GM19455 (cell line): Measurements from ENCODE around the gene DOCK3.
"Not testable (repeated sequence)": the region's sequence is repeated elsewhere in the genome, so short reads cannot be mapped to it uniquely, and the experiment has no call there.

Experiments
- ATAC-seq: cut with Tn5 transposase; IDR thresholded peaks from one replicate; pipeline ENCODE4 v1.9.1; 2021; ENCODE audit not compliant: unreplicated experiment

Gene DOCK3

DNA sequence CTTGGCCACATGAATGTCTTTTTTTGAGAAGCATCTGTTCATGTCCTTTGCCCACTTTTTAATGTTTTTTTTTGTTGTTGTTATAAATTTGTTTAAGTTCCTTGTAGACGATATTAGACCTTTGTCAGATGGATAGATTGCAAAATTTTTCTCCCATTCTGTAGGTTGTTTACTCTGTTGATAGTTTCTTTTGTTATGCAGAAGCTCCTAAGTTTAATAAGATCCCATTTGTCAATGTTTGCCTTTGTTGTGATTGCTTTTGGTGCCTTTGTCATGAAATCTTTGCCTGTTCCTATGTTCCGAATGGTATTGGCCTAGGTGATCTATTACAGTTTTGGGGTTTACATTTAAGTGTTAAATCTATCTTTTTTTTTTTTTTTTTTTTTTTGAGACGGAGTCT lies 116.2 kb downstream of the DOCK3 start:
- ATAC-seq, result not testable (repeated sequence)

DNA sequence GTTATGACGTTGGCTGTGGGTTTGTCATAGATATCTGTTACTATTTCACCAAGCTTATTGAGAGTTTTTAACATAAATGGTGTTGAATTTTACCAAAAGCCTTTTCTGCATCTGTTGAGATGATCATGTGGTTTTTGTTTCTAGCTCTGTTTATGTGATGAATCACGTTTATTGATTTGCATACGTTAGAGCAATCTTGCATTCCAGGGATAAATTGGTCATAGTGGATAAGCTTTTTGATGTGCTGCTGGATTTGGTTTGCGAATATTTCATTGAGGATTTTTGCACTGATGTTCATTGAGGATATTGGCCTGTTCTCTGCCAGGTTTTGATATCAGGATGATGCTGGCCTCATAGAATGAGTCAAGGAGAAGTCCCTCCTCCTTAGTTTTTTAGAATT lies 117.8 kb downstream of the DOCK3 start:
- no peak for ATAC-seq

DNA sequence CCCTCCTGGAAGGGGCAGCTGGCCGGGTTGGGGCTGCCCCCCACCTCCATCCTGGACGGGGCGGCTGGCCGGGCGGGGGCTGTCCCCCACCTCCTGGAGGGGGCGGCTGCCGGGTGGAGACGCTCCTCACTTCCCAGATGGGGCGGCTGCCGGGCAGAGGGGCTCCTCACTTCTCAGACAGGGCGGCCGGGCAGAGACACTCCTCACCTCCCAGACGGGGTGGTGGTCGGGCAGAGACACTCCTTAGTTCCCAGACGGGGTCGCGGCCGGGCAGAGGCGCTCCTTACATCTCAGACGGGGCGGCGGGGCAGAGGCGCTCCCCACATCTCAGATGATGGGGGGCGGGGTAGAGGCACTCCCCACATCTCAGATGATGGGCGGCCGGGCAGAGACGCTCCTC lies 129.1 kb downstream of the DOCK3 start:
- not testable (repeated sequence) for ATAC-seq

DNA sequence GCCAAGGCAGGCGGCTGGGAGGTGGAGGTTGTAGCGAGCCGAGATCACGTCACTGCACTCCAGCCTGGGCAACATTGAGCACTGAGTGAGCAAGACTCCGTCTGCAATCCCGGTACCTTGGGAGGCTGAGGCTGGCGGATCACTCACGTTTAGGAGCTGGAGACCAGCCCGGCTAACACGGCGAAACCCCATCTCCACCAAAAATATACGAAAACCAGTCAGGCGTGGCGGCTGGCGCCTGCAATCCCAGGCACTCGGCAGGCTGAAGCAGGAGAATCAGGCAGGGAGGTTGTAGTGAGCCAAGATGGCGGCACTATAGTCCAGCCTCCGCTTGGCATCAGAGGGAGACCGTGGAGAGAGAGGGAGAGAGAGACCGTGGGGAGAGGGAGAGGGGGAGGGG lies 129.6 kb downstream of the DOCK3 start:
- not testable (repeated sequence) for ATAC-seq

DNA sequence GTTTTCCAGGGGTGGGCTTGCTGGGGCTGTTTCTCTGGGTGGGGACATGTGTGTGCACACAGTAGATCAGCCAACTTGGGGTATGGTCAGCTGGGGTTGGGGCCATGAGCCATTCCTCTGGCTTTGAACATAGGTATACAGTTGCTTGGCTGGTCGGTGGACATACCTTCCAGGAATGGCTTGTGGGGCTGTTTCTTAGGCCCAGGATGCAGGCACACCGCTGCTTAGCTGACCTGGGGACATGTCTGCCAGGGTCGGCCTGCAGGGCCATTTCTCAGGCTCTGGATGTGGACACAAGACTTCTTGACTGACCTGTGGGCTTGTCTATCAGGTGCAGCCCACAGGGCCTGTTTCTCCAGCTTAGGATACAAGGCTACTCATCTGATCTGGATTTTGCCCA lies 130.6 kb downstream of the DOCK3 start:
- no peak for ATAC-seq

DNA sequence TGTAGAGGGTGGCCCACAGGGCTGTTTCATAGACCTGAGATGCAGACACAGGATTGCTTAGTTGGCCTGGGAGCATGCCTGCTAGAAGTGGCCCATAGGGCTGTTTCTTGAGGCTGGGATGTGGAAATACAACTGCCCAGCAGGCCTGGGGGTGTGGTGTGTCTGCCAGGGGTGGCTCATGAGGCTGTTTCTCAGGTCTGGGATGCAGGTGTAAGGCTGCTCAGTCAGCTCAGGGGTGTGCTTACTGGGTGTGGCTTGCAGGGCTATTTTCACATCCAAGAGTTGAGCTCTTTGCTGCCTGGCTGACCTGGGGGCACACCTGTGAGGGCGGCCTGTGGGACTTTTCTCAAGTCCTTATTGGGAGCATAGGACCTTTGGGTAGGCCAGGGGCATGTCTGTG lies 131.3 kb downstream of the DOCK3 start:
- ATAC-seq, result no peak

DNA sequence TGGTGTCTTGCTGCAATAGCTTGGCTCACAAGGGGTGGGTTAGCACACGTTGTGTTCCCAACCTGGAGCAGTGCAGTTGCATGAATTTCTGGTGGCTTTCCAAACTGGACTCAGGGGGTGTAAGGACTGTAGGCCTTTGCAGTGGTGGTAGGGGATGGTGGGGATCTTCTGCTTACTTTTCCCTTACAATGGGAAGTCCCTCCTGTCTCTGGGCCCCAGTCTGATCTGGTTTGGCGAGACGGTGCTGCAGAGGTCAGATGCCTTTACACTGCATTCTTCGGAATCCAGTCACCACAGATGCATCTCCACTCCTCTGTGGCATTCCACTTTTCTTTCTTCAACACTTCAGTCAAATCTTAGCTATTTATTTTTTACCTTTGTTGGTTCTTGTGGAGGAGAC lies 132.1 kb downstream of the DOCK3 start:
- ATAC-seq, result no peak

DNA sequence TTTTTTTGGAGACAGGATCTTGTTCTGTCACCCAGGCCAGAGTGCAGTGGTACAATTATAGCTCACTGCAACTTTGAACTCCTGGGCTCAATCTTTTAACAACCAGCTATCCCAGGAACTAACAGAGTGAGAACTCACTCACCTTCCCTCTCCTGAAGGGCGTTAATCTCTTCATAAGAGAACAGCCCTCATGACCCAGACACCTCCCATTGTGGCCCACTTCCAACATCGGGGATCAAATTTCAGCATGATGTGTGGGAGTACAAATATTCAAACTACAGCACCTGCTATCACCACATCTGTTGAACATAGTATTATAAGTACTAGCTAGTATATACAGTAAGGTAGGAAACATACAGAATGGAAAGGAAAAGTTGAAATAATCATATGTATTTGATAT lies 132.5 kb downstream of the DOCK3 start:
- no peak for ATAC-seq

DNA sequence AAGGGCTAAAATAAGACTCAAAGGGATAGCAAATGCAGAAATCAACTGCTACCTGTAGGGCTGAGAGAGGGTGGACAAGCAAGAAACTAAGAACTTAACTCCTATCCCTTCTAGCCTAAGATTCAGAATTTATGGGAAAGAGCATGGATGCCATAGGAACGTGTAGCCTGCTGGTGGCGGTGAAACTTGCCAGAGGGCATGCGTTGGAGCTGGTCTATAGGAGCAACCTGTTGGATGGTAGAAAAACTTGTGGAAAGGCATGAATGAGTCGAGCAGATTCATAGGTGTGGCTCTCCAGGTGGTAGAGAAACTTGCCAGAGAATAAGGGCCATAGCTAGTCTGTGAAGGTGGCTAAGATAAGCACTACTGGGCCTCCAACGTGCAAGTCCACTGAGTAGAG lies 137.2 kb downstream of the DOCK3 start:
- no peak for ATAC-seq

DNA sequence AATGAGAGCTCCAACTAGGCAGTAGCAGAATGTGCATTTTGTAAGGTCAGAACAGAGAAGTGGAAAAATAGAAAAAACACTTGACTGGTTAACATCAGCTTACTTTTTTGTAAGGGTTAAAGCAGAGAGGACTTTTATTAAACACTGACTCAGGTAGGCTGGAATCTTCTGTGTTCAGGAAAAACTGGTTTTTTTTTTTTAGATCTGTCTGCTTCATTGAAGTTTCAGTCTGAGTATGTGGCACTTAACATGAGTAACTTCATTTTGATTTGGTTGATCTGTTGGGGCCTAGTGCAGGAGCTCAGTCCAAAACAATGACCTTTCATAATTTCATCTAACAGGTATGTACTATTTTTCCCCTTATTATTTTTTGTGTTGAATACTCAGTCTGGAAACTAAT lies 141.1 kb downstream of the DOCK3 start:
- no peak for ATAC-seq

DNA sequence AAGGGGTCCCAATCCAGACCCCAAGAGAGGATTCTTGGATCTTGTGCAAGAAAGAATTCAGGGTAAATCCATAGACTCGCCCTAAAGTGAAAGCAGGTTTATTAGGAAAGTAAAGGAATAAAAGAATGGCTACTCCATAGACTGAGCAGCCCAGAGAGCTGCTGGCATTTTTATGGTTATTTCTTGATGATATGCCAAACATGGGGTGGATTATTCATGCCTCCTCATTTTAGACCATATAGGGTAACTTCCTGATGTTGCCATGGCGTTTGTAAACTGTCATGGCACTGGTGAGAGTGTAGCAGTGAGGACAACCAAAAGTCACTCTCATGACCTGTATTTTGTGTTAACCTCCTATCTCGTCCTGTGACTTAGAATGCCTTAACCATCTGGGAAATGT lies 142.2 kb downstream of the DOCK3 start:
- ATAC-seq, result no peak

DNA sequence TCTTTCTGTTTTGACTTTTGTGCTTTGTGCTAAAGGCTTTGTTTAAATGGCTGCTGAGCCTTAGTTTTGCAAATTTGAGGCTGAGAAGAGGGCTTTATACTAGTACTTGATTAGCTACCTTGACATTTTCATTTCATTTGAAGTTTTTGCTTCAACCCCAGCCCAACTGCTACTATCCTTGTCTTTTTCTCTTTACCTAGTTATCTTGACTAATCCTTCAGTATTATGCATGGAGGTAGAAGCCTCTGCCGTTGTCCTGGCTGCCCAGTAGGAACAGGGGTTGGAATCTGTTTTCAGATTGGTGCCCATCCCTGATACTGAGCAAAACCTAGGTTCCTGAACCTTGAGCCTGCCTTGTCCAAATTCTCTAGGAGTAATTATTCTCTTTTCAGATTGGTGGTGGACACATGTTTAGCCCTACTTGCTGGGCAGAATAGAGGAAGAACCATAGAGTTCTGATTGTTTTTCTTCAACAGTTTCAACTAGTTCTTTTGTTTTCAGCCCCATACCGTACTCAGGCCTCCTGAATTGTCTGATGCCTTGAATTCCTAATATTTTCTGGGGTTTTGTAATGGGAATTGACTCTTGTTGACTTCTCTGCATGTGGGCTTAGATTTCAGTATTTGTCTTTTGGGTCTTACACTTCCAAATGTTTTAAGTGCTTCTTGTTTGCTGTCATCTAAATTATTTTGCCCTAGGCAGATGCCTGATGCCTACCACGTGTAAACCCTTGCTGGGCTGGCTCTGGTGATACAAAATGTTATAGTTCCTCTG lies 143.2 kb downstream of the DOCK3 start:
- no peak for ATAC-seq

DNA sequence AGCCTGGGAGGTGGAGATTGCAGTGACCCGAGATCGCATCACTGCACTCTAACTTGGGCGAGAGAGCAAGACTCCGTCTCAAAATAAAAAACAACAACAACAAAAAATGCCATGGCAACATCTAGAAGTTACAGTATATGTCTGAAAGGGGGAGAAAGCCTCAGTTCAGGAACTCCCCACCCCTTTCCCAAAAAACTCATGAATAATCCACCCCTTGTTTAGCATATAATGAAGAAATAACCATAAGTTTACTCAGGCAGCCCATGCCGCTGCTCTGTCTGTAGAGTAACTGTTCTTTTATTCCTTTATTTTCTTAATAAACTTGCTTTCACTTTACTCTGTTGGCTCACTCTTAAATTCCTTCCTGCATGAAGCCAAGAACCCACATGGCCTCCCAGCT lies 145.2 kb downstream of the DOCK3 start:
- ATAC-seq, result no peak

DNA sequence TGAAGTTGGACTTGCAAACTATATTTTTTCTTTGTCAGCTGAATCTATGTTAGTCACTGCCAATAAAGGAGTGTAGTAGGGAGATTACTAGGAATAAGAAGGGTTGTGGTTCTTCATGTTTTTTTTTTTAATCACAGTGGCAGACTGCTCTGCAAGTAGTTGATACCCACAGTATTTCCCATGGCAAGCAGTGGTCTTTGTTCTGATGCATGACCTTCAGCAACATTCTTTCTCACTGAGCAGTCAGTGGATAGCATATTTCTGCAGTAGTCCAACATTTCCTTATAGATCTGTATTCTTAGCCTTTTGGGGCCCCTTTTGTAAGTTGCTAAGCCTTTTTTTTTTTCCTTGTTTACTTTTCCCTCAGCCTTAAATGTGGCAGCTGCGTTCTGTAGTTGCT lies 151.1 kb downstream of the DOCK3 start:
- no peak for ATAC-seq

DNA sequence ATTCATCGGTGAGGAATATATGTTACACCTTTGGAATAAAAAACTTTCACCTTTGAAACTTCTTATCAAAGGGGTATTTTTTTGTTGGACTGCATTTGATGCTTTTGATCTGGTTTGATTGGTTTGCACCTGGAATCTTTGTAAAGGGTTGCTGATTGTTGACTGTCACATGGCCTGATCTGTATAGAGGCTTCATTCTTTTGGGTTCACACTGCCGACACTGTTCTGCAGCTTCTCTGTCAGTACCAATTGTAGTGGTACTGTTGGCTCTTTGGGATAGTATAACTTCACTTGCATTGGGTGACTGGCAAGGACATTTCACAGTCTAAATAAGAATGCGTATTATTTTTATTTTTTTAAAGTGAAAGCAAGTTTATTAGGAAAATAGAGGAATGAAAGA lies 155.7 kb downstream of the DOCK3 start:
- ATAC-seq, result no peak

DNA sequence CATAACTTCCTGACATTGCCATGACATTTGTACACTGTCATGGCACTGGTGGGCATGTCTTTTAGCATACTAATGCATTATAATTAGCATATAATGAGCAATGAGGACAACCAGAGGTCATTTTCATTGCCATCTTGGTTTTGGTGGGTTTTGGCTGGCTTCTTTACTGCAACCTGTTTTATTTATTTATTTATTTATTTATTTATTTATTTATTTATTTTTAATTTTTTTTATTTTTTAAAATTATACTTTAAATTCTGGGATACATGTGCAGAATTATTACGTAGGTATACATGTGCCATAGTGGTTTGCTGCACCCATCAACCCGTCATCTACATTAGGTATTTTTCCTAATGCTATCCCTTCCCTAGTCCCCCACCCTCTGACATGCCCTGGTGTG lies 156.3 kb downstream of the DOCK3 start:
- ATAC-seq, result not testable (repeated sequence)

DNA sequence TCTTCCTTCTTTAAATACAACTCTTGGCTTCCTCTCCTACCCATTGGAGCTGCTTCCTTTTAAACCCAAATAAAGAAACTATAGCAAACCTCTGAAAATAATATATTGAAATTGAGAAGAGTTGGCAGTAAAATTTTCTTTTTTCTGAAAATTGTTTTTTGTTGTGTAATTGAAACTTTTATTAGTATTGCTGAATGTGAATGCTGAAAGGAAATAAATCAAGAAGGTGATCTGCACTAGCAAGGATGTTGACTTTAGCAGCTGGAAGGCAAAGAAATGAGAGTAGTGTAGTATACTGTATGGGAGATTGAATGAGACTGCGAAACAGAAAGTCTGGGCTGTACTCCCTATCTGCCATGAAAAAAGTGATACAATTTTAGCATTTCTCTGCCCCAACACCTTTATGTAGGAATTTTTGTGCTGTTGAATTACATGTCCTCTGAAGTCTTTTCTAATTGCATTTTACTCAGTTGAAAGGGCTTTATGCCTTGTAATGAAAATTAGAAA lies 166.3 kb downstream of the DOCK3 start:
- ATAC-seq, result no peak

DNA sequence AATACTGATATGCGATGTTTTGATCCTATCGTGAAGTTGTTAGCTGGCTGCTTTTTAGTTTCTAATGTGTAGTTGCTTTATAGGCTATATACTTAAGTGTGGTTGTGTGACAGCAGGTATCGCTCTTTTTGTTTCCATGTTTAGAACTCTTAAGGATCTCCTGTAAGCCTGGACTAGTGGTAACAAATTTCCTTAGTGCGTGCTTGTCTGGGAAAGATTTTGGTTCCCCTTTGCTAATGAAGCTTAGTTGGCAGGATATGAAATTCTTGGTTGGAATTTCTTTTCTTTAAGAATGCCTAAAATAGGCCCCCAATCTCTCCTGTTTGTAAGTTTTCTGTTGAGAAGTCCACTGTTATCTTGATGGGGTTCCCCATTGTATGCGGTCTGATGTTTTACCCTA lies 173.6 kb downstream of the DOCK3 start:
- no peak for ATAC-seq

DNA sequence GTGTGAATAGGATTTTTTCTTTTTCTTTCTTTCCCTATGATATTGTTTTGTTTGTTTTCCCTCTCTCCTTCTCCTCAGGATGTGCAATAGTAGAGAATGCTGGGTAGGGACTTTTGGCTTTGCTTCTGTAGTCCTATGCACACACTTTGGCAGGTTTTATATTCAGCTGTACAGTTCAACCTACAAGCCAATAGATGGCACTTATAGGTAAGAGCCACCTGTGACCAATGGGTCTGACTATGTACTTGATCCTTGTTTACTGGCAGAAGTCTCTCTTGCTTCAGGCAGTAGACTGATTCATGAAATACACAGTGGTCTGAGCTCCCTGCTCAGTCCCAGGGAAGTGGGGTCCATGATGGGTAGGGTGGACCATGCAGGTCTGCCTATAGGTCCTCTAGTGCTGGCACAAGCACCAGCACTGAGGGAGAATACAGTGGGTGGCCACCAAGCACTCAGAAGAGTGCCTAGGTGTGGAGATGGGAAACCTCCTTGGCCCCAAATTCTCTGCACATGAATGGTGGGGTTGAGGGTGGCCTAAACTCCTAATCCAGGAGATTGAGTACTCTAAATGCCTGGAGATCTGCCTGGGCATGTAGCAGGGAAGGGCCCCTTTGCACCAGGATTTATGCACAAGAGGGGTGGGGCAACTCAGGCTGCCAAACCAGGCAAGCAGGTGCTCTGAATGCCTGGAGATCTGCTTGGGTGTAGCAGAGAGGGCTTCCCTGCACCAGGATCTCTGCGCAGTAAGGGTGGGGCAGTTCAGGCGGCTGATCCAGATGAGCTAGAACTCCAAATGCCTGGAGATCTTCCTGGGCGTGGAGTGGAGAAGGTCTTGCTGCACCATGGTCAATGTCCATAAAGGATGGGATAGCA lies 176.1 kb downstream of the DOCK3 start:
- ATAC-seq, result no peak

DNA sequence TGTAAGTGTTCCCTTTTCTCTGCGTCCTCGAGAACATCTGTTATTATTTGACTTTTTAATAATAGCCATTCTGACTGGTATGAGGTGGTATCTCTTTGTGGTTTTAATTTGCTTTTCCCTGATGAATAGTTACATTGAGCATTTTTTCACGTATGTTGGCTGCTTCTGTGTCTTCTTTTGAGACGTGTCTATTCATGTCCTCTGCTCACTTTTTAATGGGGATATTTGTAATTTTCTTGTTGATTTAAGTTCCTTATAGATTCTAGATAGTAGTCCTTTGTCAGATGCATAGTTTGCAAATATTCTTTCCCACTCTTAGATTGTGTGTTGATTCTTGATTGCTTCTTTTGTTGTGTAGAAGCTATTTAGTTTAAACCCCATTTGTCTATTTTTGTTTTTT lies 179.2 kb downstream of the DOCK3 start:
- ATAC-seq, result no peak

DNA sequence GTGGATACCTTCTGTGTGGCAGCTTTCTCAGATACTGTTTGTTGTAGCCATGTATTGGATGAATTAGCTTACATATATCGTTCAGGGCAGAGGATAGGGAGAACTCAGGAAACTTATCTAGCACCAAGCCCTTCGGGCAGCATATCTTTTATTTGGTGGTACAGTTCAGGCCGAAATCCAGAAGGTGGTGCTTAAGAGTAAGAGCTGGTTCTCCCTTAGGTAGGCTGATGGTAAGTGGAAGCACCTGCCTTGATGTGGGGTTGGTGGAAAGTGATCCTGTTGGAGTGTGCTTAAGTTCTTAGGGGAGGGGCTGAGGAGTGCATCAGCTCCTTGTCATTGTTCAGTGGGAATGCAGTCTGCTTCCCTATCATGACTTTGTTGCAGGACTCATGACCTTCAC lies 187.5 kb downstream of the DOCK3 start:
- ATAC-seq, result no peak
